Naive thymus-derived CD4-positive, alpha-beta T cell (primary cell): Measurements from ENCODE around the gene KCNK4. TPM values are rescaled to one million over a fixed set of nuclear protein-coding genes. Genes with fewer than 3 reads are reported as not detected.
"Not testable (repeated sequence)": the region's sequence is repeated elsewhere in the genome, so short reads cannot be mapped to it uniquely, and the experiment has no call there.

Source experiments
- ATAC-seq: fragments of 150-1000 bp; cut with Tn5 transposase; 2 replicates; pipeline ENCODE4 v1.10.0; 2021; ENCODE audit warnings: mild to moderate bottlenecking, moderate library complexity
- CTCF ChIA-PET: fragments of 350-600 bp; sonication (Branson Sonifier 250); formaldehyde crosslinking; loops from one replicate; lab custom pipeline; 2021; ENCODE audit warnings: antibody characterized with exemption; lab: Charles Lee
- POLR2A ChIA-PET: fragments of 350-600 bp; sonication (Branson Sonifier 250); formaldehyde crosslinking; loops from one replicate; lab custom pipeline; 2021; ENCODE audit warnings: antibody characterized with exemption, inconsistent platforms; lab: Charles Lee
- DNase-seq, 9 donors: peaks; one replicate each; pipeline versions ENCODE4 v3.0.0 to v3.0.0-alpha.2; 2020 to 2022; ENCODE audit warnings: mixed read lengths in 1 of 9
- H3K27ac ChIP-seq: one replicate; pipeline ENCODE4 v1.7.0; 2013; ENCODE audit warnings: mild to moderate bottlenecking, low read depth, low read length, moderate library complexity
- H3K27me3 ChIP-seq, 2 donors: one replicate each; pipeline ENCODE4 v1.7.0; 2013; ENCODE audit warnings: low read length in 2 of 2, mild to moderate bottlenecking in 2 of 2, moderate library complexity in 2 of 2; ENCODE audit not compliant: control insufficient read depth in 2 of 2, insufficient read depth in 2 of 2
- H3K36me3 ChIP-seq, 3 experiments: 1 replicate in 2 of 3; 2 replicates in 1 of 3; pipeline ENCODE4 v1.7.0; 2013; ENCODE audit warnings: low read length in 3 of 3, mild to moderate bottlenecking in 3 of 3, moderate library complexity in 1 of 3; ENCODE audit not compliant: insufficient read depth in 3 of 3, control insufficient read depth in 2 of 3
- H3K4me1 ChIP-seq, 2 donors: one replicate each; pipeline ENCODE4 v1.7.0; 2013; ENCODE audit warnings: low read length in 2 of 2, mild to moderate bottlenecking in 2 of 2, moderate library complexity in 1 of 2; ENCODE audit not compliant: control insufficient read depth in 2 of 2, insufficient read depth in 2 of 2
- H3K4me3 ChIP-seq: 2 replicates; pipeline ENCODE4 v1.7.0; 2013; ENCODE audit warnings: mild to moderate bottlenecking, low read length
- H3K9me3 ChIP-seq, 3 experiments: 1 replicate in 2 of 3; 2 replicates in 1 of 3; pipeline ENCODE4 v1.7.0; 2013; ENCODE audit warnings: low read length in 3 of 3; ENCODE audit not compliant: control insufficient read depth in 2 of 3
- H3K27ac Mint-ChIP-seq, 9 donors: one replicate each; pipeline ENCODE4 v1.8.0; 2020 to 2022; ENCODE audit warnings: mixed read lengths in 9 of 9, mild to moderate bottlenecking in 8 of 9, moderate library complexity in 5 of 9, inconsistent platforms in 2 of 9
- H3K27me3 Mint-ChIP-seq, 5 donors: one replicate each; pipeline ENCODE4 v1.8.0; 2021 to 2022; ENCODE audit warnings: mixed read lengths in 5 of 5, mild to moderate bottlenecking in 1 of 5
- H3K36me3 Mint-ChIP-seq, 5 donors: one replicate each; pipeline ENCODE4 v1.8.0; 2020 to 2022; ENCODE audit warnings: mixed read lengths in 5 of 5, mild to moderate bottlenecking in 3 of 5, inconsistent platforms in 1 of 5
- H3K4me1 Mint-ChIP-seq, 7 donors: one replicate each; pipeline ENCODE4 v1.8.0; 2020 to 2022; ENCODE audit warnings: mixed read lengths in 7 of 7, mild to moderate bottlenecking in 3 of 7, inconsistent platforms in 1 of 7
- H3K4me3 Mint-ChIP-seq, 10 donors: one replicate each; pipeline ENCODE4 v1.8.0; 2020 to 2022; ENCODE audit warnings: mild to moderate bottlenecking in 10 of 10, mixed read lengths in 10 of 10, moderate library complexity in 6 of 10, inconsistent platforms in 2 of 10
- H3K9me3 Mint-ChIP-seq, 11 donors: one replicate each; pipeline ENCODE4 v1.8.0; 2020 to 2022; ENCODE audit warnings: mixed read lengths in 11 of 11, mild to moderate bottlenecking in 4 of 11, inconsistent platforms in 1 of 11, moderate library complexity in 1 of 11
- intact Hi-C, 2 donors: fragments of 100-400 bp; cut with micrococcal nuclease; formaldehyde crosslinking; loops; one replicate each; pipeline ENCODE4 v1.15.1; 2023
- polyA plus RNA-seq, 2 donors: library from polyadenylated mRNA; unstranded; fragments of 300-500 nt; fragmentation: Illumina TruSeq; gene quantifications; one replicate each; pipeline ENCODE4 v1.2.3, GENCODE V29; 2021
- total RNA-seq, 6 experiments: library from RNA in 5 of 6; stranded (reverse) in 5 of 6; gene quantifications; 1 replicate in 5 of 6; 2 replicates in 1 of 6; pipeline ENCODE4 v1.2.3 and lab custom pipeline; 2021 to 2026

Gene KCNK4
- total and polyA plus RNA-seq, 7 experiments from 2014 or later: 0.42 TPM; not detected in 6

DNA sequence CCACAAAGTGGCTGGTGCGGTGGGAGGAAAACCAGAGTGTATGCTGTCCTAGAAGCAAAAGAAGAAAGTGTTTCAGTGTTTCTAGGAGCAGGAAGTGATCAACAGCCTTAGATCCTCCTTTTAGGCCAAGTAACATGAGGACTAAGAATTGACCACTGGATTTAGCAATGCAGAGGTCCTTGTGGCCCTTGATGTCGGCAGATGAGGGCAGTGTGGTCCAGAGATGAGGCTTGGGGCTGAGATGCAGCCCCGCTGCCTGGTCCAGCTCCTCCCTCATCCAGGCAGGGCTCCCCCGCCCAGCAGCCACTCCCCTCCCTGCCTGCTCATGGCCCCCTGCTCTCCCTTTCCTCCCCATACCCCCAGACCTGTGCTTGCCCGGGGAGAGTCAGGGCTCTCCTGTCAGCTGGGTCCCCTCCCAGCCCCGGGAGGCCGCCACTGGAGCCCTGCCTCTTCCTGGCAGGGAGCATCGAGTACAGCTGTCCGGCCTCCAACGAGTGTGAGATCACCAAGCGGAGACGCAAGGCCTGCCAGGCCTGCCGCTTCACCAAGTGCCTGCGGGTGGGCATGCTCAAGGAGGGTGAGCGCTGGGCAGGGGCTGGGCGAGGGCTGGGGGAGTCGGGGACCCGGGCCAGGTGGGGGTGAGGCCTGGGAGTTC is 22.5 kb downstream of the KCNK4 start:
- ATAC-seq (no peak), DNase-seq (no peak)
- peaks cover 20 to 36% (median 25%) of the 10 kb centered on the region in 7 donors for H3K4me1 Mint-ChIP-seq
- peak overlapping the region in 2 of 10 donors; percentile 16 to 19 for H3K4me3 Mint-ChIP-seq
- H3K36me3 Mint-ChIP-seq: peaks cover 0 to 15% (median 0%) of the 10 kb centered on the region in 5 donors
- Histone ChIP-seq H3K27ac (no peak overlapping the region), H3K4me1 (peaks cover 0 to 4% of the 10 kb centered on the region in 2 donors), H3K27me3 (no peaks in the 10 kb centered on the region), H3K4me3 (no peak overlapping the region), H3K36me3 (peaks cover 0 to 26% (median 0%) of the 10 kb centered on the region in 3 experiments), H3K9me3 (no peaks in the 10 kb centered on the region)
- no peaks in the 10 kb centered on the region for H3K27me3 Mint-ChIP-seq
- no peaks in the 10 kb centered on the region for H3K9me3 Mint-ChIP-seq
- ChIA-PET CTCF (no interaction called here), POLR2A (interaction anchor here (1.3 kb wide), 1 partner anchor 72 kb away, joined by 3 read pairs; the partner anchor contains the start of gene FKBP2)
- peak overlapping the region in 4 of 9 donors; percentile 14 to 86 (median 77) for H3K27ac Mint-ChIP-seq
- intact Hi-C loops: no loop called here

GRCh38 chr11:64314146-64314804 is 23.2 kb downstream of the KCNK4 start:
- no peak for ATAC-seq
- no peak overlapping the region for H3K4me3 ChIP-seq
- peaks cover 0 to 26% (median 0%) of the 10 kb centered on the region in 3 experiments for H3K36me3 ChIP-seq
- intact Hi-C loops: no loop called here
- CTCF ChIA-PET: no interaction called here
- DNase-seq: no peak
- Mint-ChIP-seq H3K27ac (peak overlapping the region in 2 of 9 donors; percentile 43 to 66), H3K9me3 (no peaks in the 10 kb centered on the region), H3K36me3 (peaks cover 0 to 19% (median 0%) of the 10 kb centered on the region in 5 donors), H3K27me3 (no peaks in the 10 kb centered on the region), H3K4me3 (no peak overlapping the region), H3K4me1 (peaks cover 24 to 41% (median 30%) of the 10 kb centered on the region in 7 donors)
- POLR2A ChIA-PET: interaction anchor here (1.3 kb wide), 1 partner anchor 73 kb away, joined by 3 read pairs; the partner anchor contains the start of gene FKBP2
- H3K27ac ChIP-seq: no peak overlapping the region
- H3K4me1 ChIP-seq: peaks cover 6 to 7% of the 10 kb centered on the region in 2 donors
- no peaks in the 10 kb centered on the region for H3K9me3 ChIP-seq
- H3K27me3 ChIP-seq: no peaks in the 10 kb centered on the region

DNA sequence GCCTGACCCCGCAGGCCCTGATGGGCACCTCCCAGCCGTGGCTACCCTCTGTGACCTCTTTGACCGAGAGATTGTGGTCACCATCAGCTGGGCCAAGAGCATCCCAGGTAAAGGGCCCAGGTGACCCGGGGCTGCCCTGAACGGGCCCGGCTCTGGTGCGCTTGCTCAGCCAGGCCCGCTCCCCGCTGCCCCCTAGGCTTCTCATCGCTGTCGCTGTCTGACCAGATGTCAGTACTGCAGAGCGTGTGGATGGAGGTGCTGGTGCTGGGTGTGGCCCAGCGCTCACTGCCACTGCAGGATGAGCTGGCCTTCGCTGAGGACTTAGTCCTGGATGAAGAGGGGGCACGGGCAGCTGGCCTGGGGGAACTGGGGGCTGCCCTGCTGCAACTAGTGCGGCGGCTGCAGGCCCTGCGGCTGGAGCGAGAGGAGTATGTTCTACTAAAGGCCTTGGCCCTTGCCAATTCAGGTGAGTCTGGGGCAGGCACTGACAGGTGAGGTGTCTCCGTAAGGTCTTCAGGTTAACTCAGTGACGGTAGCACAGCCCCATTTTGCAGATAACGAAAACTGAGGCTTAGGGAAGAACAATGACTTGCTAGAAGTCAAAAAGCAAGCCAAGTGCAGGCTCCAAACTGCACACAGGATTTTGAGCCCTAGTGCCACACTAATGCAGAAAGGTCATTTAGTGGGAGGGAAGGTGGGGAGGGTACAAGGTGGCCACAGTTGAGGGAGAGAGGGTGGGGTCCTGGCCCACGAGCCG is 23.9 kb downstream of the KCNK4 start:
- DNase-seq (no peak), ATAC-seq (no peak)
- no peak overlapping the region for H3K27ac ChIP-seq
- peaks cover 26 to 47% (median 34%) of the 10 kb centered on the region in 7 donors for H3K4me1 Mint-ChIP-seq
- H3K4me1 ChIP-seq: peaks cover 7 to 10% of the 10 kb centered on the region in 2 donors
- no peaks in the 10 kb centered on the region for H3K9me3 ChIP-seq
- no peaks in the 10 kb centered on the region for H3K27me3 ChIP-seq
- peak overlapping the region in 5 of 9 donors; percentile 10 to 62 (median 42) for H3K27ac Mint-ChIP-seq
- H3K9me3 Mint-ChIP-seq: no peaks in the 10 kb centered on the region
- ChIA-PET POLR2A (interaction anchor here (4.2 kb wide), 1 partner anchor 11 kb away, joined by 34 read pairs; the partner anchor contains the start of gene ESRRA), CTCF (no interaction called here)
- peaks cover 0 to 20% (median 0%) of the 10 kb centered on the region in 5 donors for H3K36me3 Mint-ChIP-seq
- intact Hi-C loops: loop anchor here (5.0 kb wide), 3 partner anchors 633 to 1542 kb away; partner anchors contain the start of genes CFL1 (in 1 of the 2), PCNX3 (in 1 of the 2) and RTN3 (in 1 of the 2)
- peaks cover 0 to 26% (median 0%) of the 10 kb centered on the region in 3 experiments for H3K36me3 ChIP-seq
- peak overlapping the region in 5 of 10 donors; percentile 12 to 61 (median 30) for H3K4me3 Mint-ChIP-seq
- no peaks in the 10 kb centered on the region for H3K27me3 Mint-ChIP-seq
- no peak overlapping the region for H3K4me3 ChIP-seq

GRCh38 chr11:64315667-64316526 is 24.8 kb downstream of the KCNK4 start:
- peaks cover 30 to 45% (median 33%) of the 10 kb centered on the region in 7 donors for H3K4me1 Mint-ChIP-seq
- intact Hi-C loops: loop anchor here (2.0 to 5.0 kb wide), 5 partner anchors 329 to 1541 kb away; partner anchors contain the start of genes CFL1 (in 1 of the 2), MARK2 (in 1 of the 2), OTUB1 (in 1 of the 2) and PCNX3 (in 1 of the 2)
- not testable (repeated sequence) for DNase-seq

DNA sequence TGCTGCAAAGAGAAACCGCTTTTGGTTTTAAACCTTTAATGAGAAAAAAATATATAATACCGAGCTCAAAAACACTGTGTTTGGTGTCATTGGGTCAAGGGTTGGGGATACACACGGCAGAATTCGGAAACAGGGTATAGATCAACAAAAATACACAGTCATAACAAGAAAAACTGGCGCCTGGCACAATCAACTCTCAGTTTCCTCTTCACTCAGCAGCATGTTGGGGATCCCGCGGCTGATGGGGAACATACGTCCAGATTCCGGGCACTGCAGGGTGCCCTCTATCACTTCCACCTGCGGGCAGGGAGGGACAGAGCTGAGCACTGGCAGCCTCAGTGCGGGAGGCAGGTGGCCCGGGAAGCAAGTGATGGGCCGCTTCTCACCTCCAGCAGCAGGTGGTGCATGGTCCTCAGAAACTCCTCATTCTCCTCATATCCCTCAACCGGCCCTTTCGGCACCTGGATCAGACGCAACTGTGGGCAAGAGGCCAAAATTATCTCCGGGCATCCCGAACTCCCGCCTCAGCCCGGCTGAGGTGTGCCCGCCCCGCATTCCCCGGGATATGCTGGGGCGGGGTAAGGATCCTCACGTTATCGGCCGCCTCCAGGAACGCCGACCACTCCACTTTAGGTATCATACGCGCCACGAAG is 25.7 kb downstream of the KCNK4 start:
- Histone ChIP-seq H3K4me1 (peaks cover 7 to 10% of the 10 kb centered on the region in 2 donors), H3K9me3 (no peaks in the 10 kb centered on the region), H3K27me3 (no peaks in the 10 kb centered on the region), H3K27ac (peak overlapping the region; percentile 92), H3K36me3 (peaks cover 0 to 42% (median 0%) of the 10 kb centered on the region in 3 experiments), H3K4me3 (peak overlapping the region; percentile 60)
- intact Hi-C loops: loop anchor here (1.0 to 5.0 kb wide), 14 partner anchors 11 to 1541 kb away; partner anchors contain the start of genes ESRRA (in 2 of the 2), CCDC88B (in 1 of the 2), CFL1 (in 1 of the 2) and FKBP2 (in 1 of the 2)
- H3K36me3 Mint-ChIP-seq: peaks cover 0 to 24% (median 6%) of the 10 kb centered on the region in 5 donors
- no peaks in the 10 kb centered on the region for H3K9me3 Mint-ChIP-seq
- H3K27ac Mint-ChIP-seq: peak overlapping the region; percentile 97 to 100 (median 100)
- POLR2A ChIA-PET: interaction anchor here (0.6 to 4.2 kb wide), 25 partner anchors 10 to 1679 kb away, joined by 3 to 45 read pairs (median 10); partner anchors contain the start of genes BAD, C11orf98, CATSPERZ and CCDC88B
- DNase-seq: peak in 3 of 9 donors; percentile 43 to 55 (median 52)
- H3K27me3 Mint-ChIP-seq: no peaks in the 10 kb centered on the region
- H3K4me3 Mint-ChIP-seq: peak overlapping the region; percentile 85 to 99 (median 96)
- H3K4me1 Mint-ChIP-seq: peaks cover 27 to 48% (median 35%) of the 10 kb centered on the region in 7 donors
- ATAC-seq: no peak
- CTCF ChIA-PET: interaction anchor here (0.6 to 2.5 kb wide), 20 partner anchors 10 to 427 kb away, joined by 3 to 18 read pairs (median 4); partner anchors contain the start of genes CATSPERZ, CCDC88B, ESRRA and FERMT3

More at GRCh38 chr11:64315667-64316526, 24.8 kb downstream of the KCNK4 start:
- H3K4me1 ChIP-seq, H3K4me3 ChIP-seq, H3K9me3 ChIP-seq, H3K9me3 Mint-ChIP-seq, H3K27me3 Mint-ChIP-seq, H3K27me3 ChIP-seq, ATAC-seq: not testable (repeated sequence)
- CTCF ChIA-PET: interaction anchor here (1.7 to 2.5 kb wide), 3 partner anchors 15 to 47 kb away, joined by 6 to 18 read pairs (median 13); partner anchors contain the start of gene CATSPERZ
- peaks cover 0 to 20% (median 2%) of the 10 kb centered on the region in 5 donors for H3K36me3 Mint-ChIP-seq
- H3K4me3 Mint-ChIP-seq: peak overlapping the region; percentile 85 to 99 (median 96)
- peak overlapping the region; percentile 62 to 100 (median 100) for H3K27ac Mint-ChIP-seq
- H3K27ac ChIP-seq: peak overlapping the region; percentile 92
- POLR2A ChIA-PET: interaction anchor here (0.6 to 4.2 kb wide), 10 partner anchors 9 to 1678 kb away, joined by 3 to 45 read pairs (median 13); partner anchors contain the start of genes CATSPERZ, ESRRA, FERMT3 and NUDT22
- peaks cover 0 to 34% (median 0%) of the 10 kb centered on the region in 3 experiments for H3K36me3 ChIP-seq
